ENCODE measurements around the gene KCNQ5.

DNA sequence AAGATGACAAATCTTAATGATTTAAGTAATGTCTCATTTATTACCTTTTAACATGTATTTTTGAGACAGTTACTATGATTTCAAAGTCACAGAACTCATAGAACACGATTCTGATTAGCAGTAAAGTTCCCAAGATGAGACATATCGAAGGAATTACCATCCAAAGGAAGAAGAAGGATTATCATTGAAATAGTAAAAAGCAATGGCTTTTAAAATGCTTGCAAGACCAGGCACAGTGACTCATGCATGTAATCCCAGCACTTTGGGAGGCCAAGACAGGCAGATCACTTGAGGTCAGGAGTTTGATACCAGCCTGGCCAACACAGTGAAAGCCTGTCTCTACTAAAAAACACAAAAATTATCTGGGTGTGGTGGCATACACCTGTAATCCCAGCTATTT is 384.3 kb downstream of the KCNQ5 start:
- TF ChIP-seq, protein P1, sequence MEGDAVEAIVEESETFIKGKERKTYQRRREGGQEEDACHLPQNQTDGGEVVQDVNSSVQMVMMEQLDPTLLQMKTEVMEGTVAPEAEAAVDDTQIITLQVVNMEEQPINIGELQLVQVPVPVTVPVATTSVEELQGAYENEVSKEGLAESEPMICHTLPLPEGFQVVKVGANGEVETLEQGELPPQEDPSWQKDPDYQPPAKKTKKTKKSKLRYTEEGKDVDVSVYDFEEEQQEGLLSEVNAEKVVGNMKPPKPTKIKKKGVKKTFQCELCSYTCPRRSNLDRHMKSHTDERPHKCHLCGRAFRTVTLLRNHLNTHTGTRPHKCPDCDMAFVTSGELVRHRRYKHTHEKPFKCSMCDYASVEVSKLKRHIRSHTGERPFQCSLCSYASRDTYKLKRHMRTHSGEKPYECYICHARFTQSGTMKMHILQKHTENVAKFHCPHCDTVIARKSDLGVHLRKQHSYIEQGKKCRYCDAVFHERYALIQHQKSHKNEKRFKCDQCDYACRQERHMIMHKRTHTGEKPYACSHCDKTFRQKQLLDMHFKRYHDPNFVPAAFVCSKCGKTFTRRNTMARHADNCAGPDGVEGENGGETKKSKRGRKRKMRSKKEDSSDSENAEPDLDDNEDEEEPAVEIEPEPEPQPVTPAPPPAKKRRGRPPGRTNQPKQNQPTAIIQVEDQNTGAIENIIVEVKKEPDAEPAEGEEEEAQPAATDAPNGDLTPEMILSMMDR (conservative IDR thresholded peaks at IDR 0.05 in 1 of 2, IDR thresholded peaks at IDR 0.05 in 1 of 2; ENCODE audit: low read depth in 1 of 2, low read length in 2 of 2), result no peak
- no peak for TF ChIP-seq EZH2 (IDR thresholded peaks at IDR 0.05; ENCODE audit: low read length, missing control alignments)
